ENCODE data around the gene SIX4.
A peak's percentile ranks its signal among the peaks of the same experiment; 100 is the strongest.

The SIX4 gene

DNA sequence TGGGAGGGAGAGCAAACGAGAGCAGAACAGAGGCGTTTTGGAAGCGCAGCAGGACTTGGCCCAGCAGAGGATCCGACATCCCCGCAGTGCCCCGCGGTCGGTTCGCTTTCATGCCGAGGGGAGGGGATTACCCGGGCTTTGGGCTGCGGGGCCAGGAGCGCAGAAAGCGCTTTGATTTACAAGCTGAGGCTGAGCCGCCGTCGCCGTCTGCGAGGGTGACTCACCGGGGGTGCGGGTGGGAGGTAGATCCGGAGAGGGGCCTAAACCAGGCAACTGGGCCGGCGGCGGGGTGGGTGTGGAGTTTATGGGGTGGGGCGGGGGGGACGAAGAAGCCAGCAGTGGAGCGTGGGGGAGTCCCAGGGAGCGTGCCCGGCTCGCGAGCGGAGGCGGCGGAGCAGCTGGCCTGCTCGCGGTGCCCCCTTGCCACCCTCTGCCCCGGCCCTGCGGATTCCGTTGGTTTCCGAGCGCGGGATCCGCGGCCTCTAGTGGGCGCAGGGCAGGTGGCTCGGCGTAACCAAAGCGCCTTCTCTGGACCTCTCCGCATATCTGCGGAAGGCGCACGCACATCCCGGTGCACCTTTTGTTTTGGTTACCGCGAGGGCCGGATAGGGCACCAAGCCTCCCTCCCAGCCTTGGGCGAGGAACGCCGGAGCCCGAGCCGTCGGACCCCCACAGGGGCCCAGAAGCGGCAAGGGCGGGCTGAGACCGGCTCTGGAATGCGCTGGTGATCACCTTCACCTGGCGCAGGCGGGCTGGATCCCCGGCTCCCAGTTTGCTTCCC is 2.6 kb downstream of the SIX4 start:
- peaks cover 4 to 13% of the 10 kb centered on the region in 2 donors for H3K27me3 ChIP-seq (ENCODE audit: control insufficient read depth in 1 of 2, insufficient read depth in 2 of 2, low read length in 2 of 2)
- peak overlapping the region; percentile 82 to 96 for H3K4me3 ChIP-seq (ENCODE audit: low read length in 2 of 2)
- peaks cover 15% of the 10 kb centered on the region for H3K4me1 ChIP-seq (ENCODE audit: control insufficient read depth, insufficient read depth, low read length)
- H3K36me3 ChIP-seq (ENCODE audit: control insufficient read depth in 2 of 2, insufficient read depth in 2 of 2, low read length in 2 of 2): peaks cover 0 to 2% of the 10 kb centered on the region in 2 donors
- H3K9ac ChIP-seq (ENCODE audit: low read length in 2 of 2): no peak overlapping the region
- no peak overlapping the region for H3K27ac ChIP-seq (ENCODE audit: low read length)
- H3K9me3 ChIP-seq (ENCODE audit: control insufficient read depth in 2 of 2, low read length in 2 of 2): no peaks in the 10 kb centered on the region

DNA sequence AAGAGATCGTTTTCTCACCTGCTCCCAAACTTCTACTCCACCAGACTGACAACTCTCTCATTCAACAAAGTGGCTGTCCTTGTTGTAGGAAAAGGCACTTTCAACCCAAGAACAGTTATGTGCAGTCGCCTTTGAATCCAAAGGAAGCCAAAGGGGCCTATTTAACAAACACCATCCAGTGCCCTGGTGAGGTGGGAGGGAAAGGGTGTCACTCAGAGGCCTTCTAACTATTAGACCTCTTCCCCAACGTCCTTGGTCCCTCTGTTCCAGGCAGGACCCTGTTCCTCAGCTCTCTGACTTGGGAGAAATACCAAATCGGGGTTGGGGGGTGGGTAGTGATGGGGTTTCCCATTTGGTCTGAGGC is 3.2 kb downstream of the SIX4 start:
- Histone ChIP-seq H3K4me3 (ENCODE audit: low read length in 2 of 2) (peak overlapping the region in 1 of 2 donors; percentile 82), H3K9ac (ENCODE audit: low read length in 2 of 2) (no peak overlapping the region), H3K9me3 (ENCODE audit: control insufficient read depth in 2 of 2, low read length in 2 of 2) (no peaks in the 10 kb centered on the region), H3K36me3 (ENCODE audit: control insufficient read depth in 2 of 2, insufficient read depth in 2 of 2, low read length in 2 of 2) (peaks cover 0 to 2% of the 10 kb centered on the region in 2 donors), H3K4me1 (ENCODE audit: control insufficient read depth, insufficient read depth, low read length) (peaks cover 15% of the 10 kb centered on the region), H3K27me3 (ENCODE audit: control insufficient read depth in 1 of 2, insufficient read depth in 2 of 2, low read length in 2 of 2) (peaks cover 4 to 13% of the 10 kb centered on the region in 2 donors), H3K27ac (ENCODE audit: low read length) (no peak overlapping the region)

DNA sequence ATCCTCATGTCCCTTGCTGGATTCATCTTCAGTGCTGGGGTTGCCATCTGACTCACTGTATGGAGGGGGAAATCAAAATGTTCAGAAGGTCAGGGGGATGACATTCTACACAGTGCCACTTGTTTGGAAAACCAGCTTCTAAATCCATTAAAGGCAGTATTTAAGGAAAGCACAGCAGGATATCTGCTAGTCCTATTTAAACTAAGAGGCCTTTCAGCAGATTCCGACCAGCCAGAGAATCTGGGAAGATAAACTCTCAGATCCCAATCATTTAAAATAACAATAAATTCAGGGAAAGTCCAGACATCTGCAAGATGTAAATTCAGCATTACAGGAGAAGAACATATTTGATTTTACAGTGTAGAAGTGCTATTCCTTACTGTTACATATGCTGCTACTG is 3.8 kb downstream of the SIX4 start:
- Histone ChIP-seq H3K27me3 (ENCODE audit: control insufficient read depth in 1 of 2, insufficient read depth in 2 of 2, low read length in 2 of 2) (peaks cover 4 to 13% of the 10 kb centered on the region in 2 donors), H3K4me1 (ENCODE audit: control insufficient read depth, insufficient read depth, low read length) (peaks cover 15% of the 10 kb centered on the region), H3K36me3 (ENCODE audit: control insufficient read depth in 2 of 2, insufficient read depth in 2 of 2, low read length in 2 of 2) (peaks cover 0 to 2% of the 10 kb centered on the region in 2 donors), H3K9me3 (ENCODE audit: control insufficient read depth in 2 of 2, low read length in 2 of 2) (no peaks in the 10 kb centered on the region), H3K4me3 (ENCODE audit: low read length in 2 of 2) (no peak overlapping the region), H3K27ac (ENCODE audit: low read length) (no peak overlapping the region), H3K9ac (ENCODE audit: low read length in 2 of 2) (no peak overlapping the region)

DNA sequence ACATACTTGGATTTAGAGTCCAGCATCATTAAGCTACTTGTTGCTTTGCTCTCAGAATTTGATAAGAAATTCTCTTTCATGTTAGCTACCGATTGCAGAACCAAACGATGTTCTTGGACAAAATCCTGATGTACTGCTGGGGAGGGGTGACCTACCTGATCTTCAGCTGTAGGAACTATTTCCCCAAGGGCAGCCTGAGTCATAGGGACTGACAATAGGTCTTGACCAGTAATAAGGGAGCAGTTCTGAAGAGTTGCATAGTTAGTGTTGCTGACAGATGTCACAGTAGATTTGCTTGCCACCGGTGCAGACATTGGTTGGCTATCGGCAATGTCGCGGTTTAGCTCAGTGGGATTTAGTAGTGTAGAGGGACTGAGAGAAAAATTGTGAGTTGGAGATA is 10.6 kb downstream of the SIX4 start:
- no peaks in the 10 kb centered on the region for H3K9me3 ChIP-seq (ENCODE audit: control insufficient read depth in 2 of 2, low read length in 2 of 2)
- no peak overlapping the region for H3K4me3 ChIP-seq (ENCODE audit: low read length in 2 of 2)
- H3K36me3 ChIP-seq (ENCODE audit: control insufficient read depth in 2 of 2, insufficient read depth in 2 of 2, low read length in 2 of 2): no peaks in the 10 kb centered on the region
- H3K27me3 ChIP-seq (ENCODE audit: control insufficient read depth in 1 of 2, insufficient read depth in 2 of 2, low read length in 2 of 2): no peaks in the 10 kb centered on the region
- H3K9ac ChIP-seq (ENCODE audit: low read length in 2 of 2): no peak overlapping the region
- H3K27ac ChIP-seq (ENCODE audit: low read length): no peak overlapping the region
- H3K4me1 ChIP-seq (ENCODE audit: control insufficient read depth, insufficient read depth, low read length): no peaks in the 10 kb centered on the region

DNA sequence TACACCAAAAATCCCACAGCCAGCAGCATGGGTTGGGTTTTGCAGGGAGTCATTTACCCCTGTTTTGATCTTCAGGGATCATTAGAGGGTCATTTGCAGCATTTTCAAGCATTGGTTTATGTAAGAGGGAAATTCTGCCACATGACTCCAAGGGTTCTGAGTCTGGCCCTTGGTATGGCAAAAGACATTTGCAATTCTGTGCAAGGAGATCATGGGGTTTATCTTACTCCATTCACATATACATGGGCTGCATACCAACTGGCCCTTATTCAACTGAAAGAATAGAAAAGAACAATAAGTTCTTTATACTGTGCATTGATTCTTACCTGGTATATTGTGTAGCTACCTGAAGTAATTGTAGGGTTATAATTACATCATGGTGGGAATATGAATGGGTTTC is 13.7 kb downstream of the SIX4 start:
- Histone ChIP-seq H3K27ac (ENCODE audit: low read length) (no peak overlapping the region), H3K4me3 (ENCODE audit: low read length in 2 of 2) (no peak overlapping the region), H3K9me3 (ENCODE audit: control insufficient read depth in 2 of 2, low read length in 2 of 2) (no peaks in the 10 kb centered on the region), H3K4me1 (ENCODE audit: control insufficient read depth, insufficient read depth, low read length) (no peaks in the 10 kb centered on the region), H3K9ac (ENCODE audit: low read length in 2 of 2) (no peak overlapping the region), H3K36me3 (ENCODE audit: control insufficient read depth in 2 of 2, insufficient read depth in 2 of 2, low read length in 2 of 2) (no peaks in the 10 kb centered on the region), H3K27me3 (ENCODE audit: control insufficient read depth in 1 of 2, insufficient read depth in 2 of 2, low read length in 2 of 2) (no peaks in the 10 kb centered on the region)

DNA sequence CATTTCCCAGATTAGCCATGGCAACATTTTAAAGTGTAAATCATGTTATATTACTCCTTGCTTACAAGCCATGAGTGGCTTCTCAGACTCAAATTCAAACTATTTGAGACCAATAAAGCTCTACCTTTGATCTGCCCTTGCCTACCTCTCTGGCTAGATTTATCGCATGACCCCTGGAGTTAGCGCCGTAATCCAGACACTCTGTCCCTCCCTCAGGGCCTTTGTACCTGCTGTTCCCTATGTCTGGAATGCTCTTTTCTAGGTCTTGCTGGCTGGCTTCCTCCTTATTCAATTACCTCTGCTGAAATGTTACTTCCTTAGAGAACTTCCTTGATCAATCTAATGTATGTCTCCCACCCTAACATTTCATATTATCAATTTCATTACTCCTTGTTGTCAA is 16.3 kb downstream of the SIX4 start:
- H3K27me3 ChIP-seq (ENCODE audit: control insufficient read depth in 1 of 2, insufficient read depth in 2 of 2, low read length in 2 of 2): no peaks in the 10 kb centered on the region
- H3K4me3 ChIP-seq (ENCODE audit: low read length in 2 of 2): no peak overlapping the region
- H3K27ac ChIP-seq (ENCODE audit: low read length): no peak overlapping the region
- no peaks in the 10 kb centered on the region for H3K36me3 ChIP-seq (ENCODE audit: control insufficient read depth in 2 of 2, insufficient read depth in 2 of 2, low read length in 2 of 2)
- no peak overlapping the region for H3K9ac ChIP-seq (ENCODE audit: low read length in 2 of 2)
- no peaks in the 10 kb centered on the region for H3K9me3 ChIP-seq (ENCODE audit: control insufficient read depth in 2 of 2, low read length in 2 of 2)
- H3K4me1 ChIP-seq (ENCODE audit: control insufficient read depth, insufficient read depth, low read length): no peaks in the 10 kb centered on the region

DNA sequence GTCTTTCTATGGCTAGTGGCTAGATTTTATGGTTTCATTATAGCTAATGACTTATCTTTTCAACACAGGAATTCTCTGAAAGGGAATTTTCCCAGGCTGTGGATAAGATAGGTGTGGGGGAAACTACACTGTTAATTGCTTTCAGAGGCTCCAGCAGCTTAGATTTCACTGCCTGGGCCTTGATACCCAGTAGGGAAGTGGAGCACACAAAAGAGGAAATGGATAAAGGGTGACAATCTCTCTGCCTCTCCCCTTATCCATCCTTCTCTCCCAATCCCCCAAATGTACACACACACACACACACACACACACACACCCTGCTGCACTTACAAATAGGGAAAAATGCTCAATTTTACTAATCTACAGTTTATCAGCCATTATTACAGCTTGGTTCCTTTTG is 19.1 kb downstream of the SIX4 start:
- Histone ChIP-seq H3K27ac (ENCODE audit: low read length) (no peak overlapping the region), H3K4me1 (ENCODE audit: control insufficient read depth, insufficient read depth, low read length) (no peaks in the 10 kb centered on the region), H3K36me3 (ENCODE audit: control insufficient read depth in 2 of 2, insufficient read depth in 2 of 2, low read length in 2 of 2) (no peaks in the 10 kb centered on the region), H3K4me3 (ENCODE audit: low read length in 2 of 2) (no peak overlapping the region), H3K27me3 (ENCODE audit: control insufficient read depth in 1 of 2, insufficient read depth in 2 of 2, low read length in 2 of 2) (no peaks in the 10 kb centered on the region), H3K9me3 (ENCODE audit: control insufficient read depth in 2 of 2, low read length in 2 of 2) (peaks cover 0 to 7% of the 10 kb centered on the region in 2 donors), H3K9ac (ENCODE audit: low read length in 2 of 2) (no peak overlapping the region)

DNA sequence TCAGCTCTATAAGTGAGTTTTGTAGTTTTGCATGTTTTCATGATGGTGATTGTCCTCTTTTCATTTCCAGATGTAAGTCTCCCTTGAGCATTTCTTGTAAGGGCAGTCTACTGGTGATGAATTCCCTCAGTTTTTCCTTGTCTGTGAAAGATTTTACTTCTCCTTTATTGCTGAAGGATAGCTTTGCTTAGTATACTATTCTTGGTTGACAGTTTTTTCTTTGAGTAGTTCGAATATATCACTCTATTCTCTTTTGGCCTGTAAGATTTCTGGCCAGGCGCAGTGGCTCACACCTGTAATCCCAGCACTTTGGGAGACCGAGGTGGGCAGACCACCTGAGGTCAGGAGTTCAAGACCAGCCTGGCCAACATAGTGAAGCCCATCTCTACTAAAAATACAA is 23.6 kb downstream of the SIX4 start:
- no peak overlapping the region for H3K27ac ChIP-seq (ENCODE audit: low read length)
- peaks cover 0 to 10% of the 10 kb centered on the region in 2 donors for H3K9me3 ChIP-seq (ENCODE audit: control insufficient read depth in 2 of 2, low read length in 2 of 2)
- H3K4me3 ChIP-seq (ENCODE audit: low read length in 2 of 2): no peak overlapping the region

DNA sequence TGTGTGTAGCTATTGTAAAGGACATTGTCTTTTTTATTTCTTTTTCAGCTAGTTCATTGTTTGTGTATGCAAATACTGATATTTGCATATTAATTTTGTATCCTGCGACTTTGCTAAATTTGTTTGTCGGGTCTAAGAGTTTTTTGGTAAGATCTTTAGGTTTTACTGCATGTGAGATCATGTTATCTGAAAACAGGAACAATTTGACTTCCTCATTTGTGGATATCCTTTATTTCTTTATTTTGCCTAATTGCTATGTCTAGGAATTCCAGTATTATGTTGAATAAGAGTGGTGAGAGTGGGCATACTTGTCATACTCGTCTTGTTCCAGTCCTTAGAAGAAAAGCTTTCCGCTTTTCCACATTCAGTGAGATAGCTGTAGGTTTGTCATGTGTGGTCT is 28.8 kb downstream of the SIX4 start:
- Histone ChIP-seq H3K4me3 (ENCODE audit: low read length in 2 of 2) (no peak overlapping the region), H3K9me3 (ENCODE audit: control insufficient read depth in 2 of 2, low read length in 2 of 2) (peaks cover 0 to 2% of the 10 kb centered on the region in 2 donors), H3K27me3 (ENCODE audit: control insufficient read depth in 1 of 2, insufficient read depth in 2 of 2, low read length in 2 of 2) (no peaks in the 10 kb centered on the region), H3K36me3 (ENCODE audit: control insufficient read depth in 2 of 2, insufficient read depth in 2 of 2, low read length in 2 of 2) (no peaks in the 10 kb centered on the region), H3K4me1 (ENCODE audit: control insufficient read depth, insufficient read depth, low read length) (no peaks in the 10 kb centered on the region), H3K27ac (ENCODE audit: low read length) (no peak overlapping the region), H3K9ac (ENCODE audit: low read length in 2 of 2) (no peak overlapping the region)

More for the DNA sequence above, 23.6 kb downstream of the SIX4 start:
- no peaks in the 10 kb centered on the region for H3K27me3 ChIP-seq (ENCODE audit: control insufficient read depth in 1 of 2, insufficient read depth in 2 of 2, low read length in 2 of 2)
- no peaks in the 10 kb centered on the region for H3K36me3 ChIP-seq (ENCODE audit: control insufficient read depth in 2 of 2, insufficient read depth in 2 of 2, low read length in 2 of 2)
- H3K9ac ChIP-seq (ENCODE audit: low read length in 2 of 2): no peak overlapping the region
- H3K4me1 ChIP-seq (ENCODE audit: control insufficient read depth, insufficient read depth, low read length): no peaks in the 10 kb centered on the region

DNA sequence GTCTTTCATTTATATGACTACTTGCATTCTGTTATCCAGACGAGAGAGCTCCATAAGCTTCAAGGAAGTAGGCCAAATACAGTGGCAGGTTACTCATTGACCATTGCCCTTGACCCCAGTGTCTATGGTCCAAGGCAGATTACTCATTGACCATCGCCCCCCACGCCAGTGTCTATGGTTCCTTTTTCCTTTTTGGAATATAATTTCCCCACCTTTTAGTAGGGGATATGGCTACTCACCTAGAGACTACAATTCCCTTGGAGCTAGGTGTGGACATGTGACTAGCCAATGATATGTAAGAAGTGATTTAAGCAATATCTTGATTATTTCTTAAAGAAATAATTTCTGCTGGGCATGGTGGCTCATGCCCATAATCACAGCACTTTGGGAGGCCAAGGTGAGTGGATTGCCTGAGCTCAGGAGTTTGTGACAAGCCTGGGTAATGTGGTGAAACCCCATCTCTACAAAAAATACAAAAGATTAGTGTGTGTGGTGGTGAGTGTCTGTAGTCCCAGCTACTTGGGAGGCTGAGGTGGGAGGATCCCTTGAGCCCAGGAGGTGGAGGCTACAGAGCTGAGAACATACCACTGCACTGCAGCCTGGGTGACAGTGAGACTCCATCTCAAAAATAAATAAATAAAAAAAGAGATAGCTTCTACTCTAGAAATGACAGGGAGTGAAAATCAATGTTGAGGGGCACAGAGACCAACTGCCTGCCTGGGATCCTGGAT is 32.6 kb downstream of the SIX4 start:
- H3K4me1 ChIP-seq (ENCODE audit: control insufficient read depth, insufficient read depth, low read length): no peaks in the 10 kb centered on the region

DNA sequence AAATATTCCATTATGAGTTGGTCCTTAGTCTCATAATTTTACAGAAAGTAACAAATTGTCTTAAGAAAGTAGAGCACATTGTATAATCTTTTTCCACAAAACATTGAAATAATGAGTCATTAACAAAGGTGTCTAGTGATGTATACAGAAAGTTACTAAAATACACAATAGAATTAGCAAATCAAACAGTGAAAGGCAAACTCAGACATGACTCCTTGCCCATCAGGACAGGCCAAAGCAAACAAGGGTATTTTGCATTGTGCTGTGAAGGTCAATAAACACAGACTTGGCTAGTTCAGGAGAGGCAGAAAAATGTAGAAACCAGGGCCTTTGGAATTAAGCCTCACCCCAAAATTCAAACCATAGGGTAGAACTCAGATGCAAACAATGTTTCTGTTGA is 37.3 kb downstream of the SIX4 start:
- H3K4me1 ChIP-seq (ENCODE audit: control insufficient read depth, insufficient read depth, low read length): no peaks in the 10 kb centered on the region
- H3K4me3 ChIP-seq (ENCODE audit: low read length in 2 of 2): no peak overlapping the region
- no peak overlapping the region for H3K27ac ChIP-seq (ENCODE audit: low read length)
- H3K9ac ChIP-seq (ENCODE audit: low read length in 2 of 2): no peak overlapping the region
- H3K9me3 ChIP-seq (ENCODE audit: control insufficient read depth in 2 of 2, low read length in 2 of 2): peaks cover 0 to 2% of the 10 kb centered on the region in 2 donors
- H3K27me3 ChIP-seq (ENCODE audit: control insufficient read depth in 1 of 2, insufficient read depth in 2 of 2, low read length in 2 of 2): no peaks in the 10 kb centered on the region
- no peaks in the 10 kb centered on the region for H3K36me3 ChIP-seq (ENCODE audit: control insufficient read depth in 2 of 2, insufficient read depth in 2 of 2, low read length in 2 of 2)

More for the DNA sequence above, 32.6 kb downstream of the SIX4 start:
- no peaks in the 10 kb centered on the region for H3K9me3 ChIP-seq (ENCODE audit: control insufficient read depth in 2 of 2, low read length in 2 of 2)
- no peak overlapping the region for H3K4me3 ChIP-seq (ENCODE audit: low read length in 2 of 2)
- no peak overlapping the region for H3K27ac ChIP-seq (ENCODE audit: low read length)
- no peaks in the 10 kb centered on the region for H3K36me3 ChIP-seq (ENCODE audit: control insufficient read depth in 2 of 2, insufficient read depth in 2 of 2, low read length in 2 of 2)
- H3K27me3 ChIP-seq (ENCODE audit: control insufficient read depth in 1 of 2, insufficient read depth in 2 of 2, low read length in 2 of 2): no peaks in the 10 kb centered on the region
- no peak overlapping the region for H3K9ac ChIP-seq (ENCODE audit: low read length in 2 of 2)
